SK-N-SH (cell line): ENCODE results near the gene AGRN. TPM values are rescaled to one million over a fixed set of nuclear protein-coding genes. Genes with fewer than 3 reads are reported as not detected.

Experiments
- CTCF ChIA-PET: fragments of 300-600, 350-600 bp; formaldehyde crosslinking; extraction: SDS; loops from one replicate; lab custom pipeline; 2021; lab: Yijun Ruan, JAX
- POLR2A ChIA-PET: fragments of 350-600 bp; sonication (Branson Sonifier 250); formaldehyde crosslinking; extraction: SDS; loops from one replicate; lab custom pipeline; 2020; ENCODE audit warnings: antibody characterized with exemption, inconsistent platforms; lab: Yijun Ruan, JAX
- DNase-seq: peaks from one replicate; pipeline ENCODE4 v3.0.0; 2012
- H2AFZ ChIP-seq: fragments of 200-600 bp; sonication (generic); 2 replicates; pipeline ENCODE4 v1.8.1; 2016; ENCODE audit warnings: antibody characterized with exemption, mild to moderate bottlenecking, low read depth
- H3F3A ChIP-seq: fragments of 200-600 bp; sonication (generic); replicated peaks from 2 replicates; pipeline ENCODE3; 2016; ENCODE audit warnings: antibody characterized with exemption, mild to moderate bottlenecking; ENCODE audit not compliant: insufficient read depth
- H3K27ac ChIP-seq, 2 experiments: fragments of 200-500 bp in 1 of 2; fragments of 200-600 bp in 1 of 2; sonication (Bioruptor generic) in 1 of 2; sonication (generic), shearing (Covaris generic) in 1 of 2; 2 replicates each; pipeline versions ENCODE4 v1.5.1 to v1.6.1; 2014 to 2016; ENCODE audit warnings: low read depth in 2 of 2, inconsistent platforms in 1 of 2, low read length in 1 of 2, mild to moderate bottlenecking in 1 of 2, mixed read lengths in 1 of 2
- H3K27me3 ChIP-seq: fragments of 200-600 bp; sonication (generic), shearing (Covaris generic); 2 replicates; pipeline ENCODE4 v1.6.1; 2016; ENCODE audit warnings: mixed run types; ENCODE audit not compliant: insufficient read depth
- H3K36me3 ChIP-seq, 2 experiments: fragments of 200-500 bp in 1 of 2; fragments of 200-600 bp in 1 of 2; sonication (Bioruptor generic) in 1 of 2; sonication (generic) in 1 of 2; replicated peaks in 1 of 2; 2 replicates each; pipeline versions ENCODE3 to v1.5.1; 2014 to 2016; ENCODE audit warnings: low read length in 1 of 2, mild to moderate bottlenecking in 1 of 2; ENCODE audit not compliant: insufficient read depth in 2 of 2, control insufficient read depth in 1 of 2
- H3K4me1 ChIP-seq, 2 experiments: fragments of 200-500 bp in 1 of 2; fragments of 200-600 bp in 1 of 2; sonication (Bioruptor generic) in 1 of 2; sonication (generic), shearing (Covaris generic) in 1 of 2; 2 replicates each; pipeline versions ENCODE4 v1.5.1 to v1.6.1; 2014 to 2016; ENCODE audit warnings: low read depth in 1 of 2, low read length in 1 of 2, mixed run types in 1 of 2; ENCODE audit not compliant: insufficient read depth in 2 of 2, control insufficient read depth in 1 of 2
- H3K4me2 ChIP-seq: fragments of 200-600 bp; sonication (generic), shearing (Covaris generic); 2 replicates; pipeline ENCODE4 v1.6.1; 2017; ENCODE audit warnings: mixed run types
- H3K4me3 ChIP-seq, 2 experiments: fragments of 200-500 bp in 1 of 2; fragments of 200-600 bp in 1 of 2; sonication (Bioruptor generic) in 1 of 2; sonication (generic), shearing (Covaris generic) in 1 of 2; 2 replicates each; pipeline versions ENCODE4 v1.5.1 to v1.8.1; 2014 to 2016; ENCODE audit warnings: low read depth in 2 of 2, inconsistent platforms in 1 of 2, low read length in 1 of 2, mild to moderate bottlenecking in 1 of 2, mixed read lengths in 1 of 2, moderate library complexity in 1 of 2
- H3K79me2 ChIP-seq: fragments of 200-600 bp; sonication (generic); 2 replicates; pipeline ENCODE4 v1.8.1; 2017; ENCODE audit warnings: mild to moderate bottlenecking; ENCODE audit not compliant: insufficient read depth
- H3K9ac ChIP-seq: fragments of 200-600 bp; sonication (generic); 2 replicates; pipeline ENCODE4 v1.6.1; 2017; ENCODE audit warnings: mixed run types
- H3K9me2 ChIP-seq: fragments of 200-600 bp; sonication (generic); 2 replicates; pipeline ENCODE4 v1.6.1; 2017; ENCODE audit warnings: mixed run types
- H3K9me3 ChIP-seq: fragments of 200-600 bp; sonication (generic); 2 replicates; pipeline ENCODE4 v1.6.1; 2017; ENCODE audit warnings: mixed run types, mild to moderate bottlenecking, moderate library complexity
- H4K20me1 ChIP-seq: fragments of 200-600 bp; sonication (generic); 2 replicates; pipeline ENCODE4 v1.6.1; 2017; ENCODE audit warnings: mild to moderate bottlenecking, mixed run types; ENCODE audit not compliant: insufficient read depth
- EP300 ChIP-seq, 2 experiments: IDR thresholded peaks; 2 replicates each; pipeline versions ENCODE4 v1.4.0 to v1.6.1; 2012; ENCODE audit warnings: borderline replicate concordance in 1 of 2, low read depth in 1 of 2, low read length in 1 of 2
- EZH2phosphoT487 ChIP-seq: fragments of 200-600 bp; sonication (generic); IDR thresholded peaks from 2 replicates; pipeline ENCODE4 v1.6.1; 2017; ENCODE audit warnings: low read depth, mixed run types, mild to moderate bottlenecking, antibody characterized with exemption, moderate library complexity, borderline replicate concordance
- FOSL2 ChIP-seq: IDR thresholded peaks from 2 replicates; pipeline ENCODE4 v1.4.0; 2012; ENCODE audit warnings: low read depth, mild to moderate bottlenecking, moderate library complexity, borderline replicate concordance
- FOXJ3 ChIP-seq: sonication (generic); formaldehyde crosslinking; IDR thresholded peaks from 2 replicates; pipeline ENCODE4 v1.5.1; 2020; ENCODE audit warnings: mild to moderate bottlenecking, missing genetic modification reagents
- MAX ChIP-seq: IDR thresholded peaks from 2 replicates; pipeline ENCODE4 v1.4.0; 2012; ENCODE audit warnings: low read depth
- MEF2A ChIP-seq: IDR thresholded peaks from 2 replicates; pipeline ENCODE4 v1.4.0; 2012; ENCODE audit warnings: low read depth, borderline replicate concordance
- MXI1 ChIP-seq: IDR thresholded peaks from 2 replicates; pipeline ENCODE4 v1.6.1; 2012; ENCODE audit warnings: mild to moderate bottlenecking, low read depth, low read length, improper control_type of control experiment
- PBX3 ChIP-seq: IDR thresholded peaks from 2 replicates; pipeline ENCODE4; 2012
- RAD21 ChIP-seq: IDR thresholded peaks from 2 replicates; pipeline ENCODE4 v1.6.1; 2012; ENCODE audit warnings: mild to moderate bottlenecking, low read length
- REST ChIP-seq: IDR thresholded peaks from 2 replicates; pipeline ENCODE4 v1.6.1; 2012; ENCODE audit warnings: mild to moderate bottlenecking, low read depth, low read length, moderate library complexity
- RFX5 ChIP-seq: IDR thresholded peaks from 2 replicates; pipeline ENCODE4 v1.6.1; 2012; ENCODE audit warnings: mild to moderate bottlenecking, improper control_type of control experiment, low read length
- TAF1 ChIP-seq: IDR thresholded peaks from 2 replicates; pipeline ENCODE4 v1.6.1; 2012; ENCODE audit warnings: low read depth, mild to moderate bottlenecking, low read length, moderate library complexity, borderline replicate concordance
- TCF12 ChIP-seq: IDR thresholded peaks from 2 replicates; pipeline ENCODE4 v1.4.0; 2012
- WGBS: methylation state at CpG from one replicate; pipeline ENCODE4 v1.1.6; 2017; ENCODE audit warnings: low lambda C conversion rate; 5-methylcytosine and 5-hydroxymethylcytosine counted together
- polyA plus RNA-seq, 3 experiments: library from polyadenylated mRNA; depleted of rRNA; stranded (reverse); fragments of >200 nt; gene quantifications; 2 replicates each; pipeline ENCODE4 v1.2.3, GENCODE V29; 2012
- TF ChIP-seq, protein P1 (sequence below): IDR thresholded peaks from 2 replicates; pipeline ENCODE4 v1.4.0; 2012; ENCODE audit warnings: low read depth, borderline replicate concordance

The AGRN gene
- polyA plus RNA-seq, 1 of the 3 experiments (the other 2 are of a cell fraction), result 31.6 TPM

GRCh38 chr1:1000357-1001056 is 19.4 kb upstream of the AGRN start (continued):
- TF ChIP-seq FOXJ3 (CRISPR knock-in tag), result no peak
- TF ChIP-seq, protein P1, sequence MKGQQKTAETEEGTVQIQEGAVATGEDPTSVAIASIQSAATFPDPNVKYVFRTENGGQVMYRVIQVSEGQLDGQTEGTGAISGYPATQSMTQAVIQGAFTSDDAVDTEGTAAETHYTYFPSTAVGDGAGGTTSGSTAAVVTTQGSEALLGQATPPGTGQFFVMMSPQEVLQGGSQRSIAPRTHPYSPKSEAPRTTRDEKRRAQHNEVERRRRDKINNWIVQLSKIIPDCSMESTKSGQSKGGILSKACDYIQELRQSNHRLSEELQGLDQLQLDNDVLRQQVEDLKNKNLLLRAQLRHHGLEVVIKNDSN, result peak; percentile 43; the same call in 1 of the 2 replicates
- no peak for TF ChIP-seq RFX5
- TF ChIP-seq MXI1, result no peak
- TF ChIP-seq FOSL2, result no peak
- no peak for TF ChIP-seq PBX3
- no peak for TF ChIP-seq TCF12
- no peak for TF ChIP-seq RAD21
- TF ChIP-seq MEF2A, result no peak

DNA sequence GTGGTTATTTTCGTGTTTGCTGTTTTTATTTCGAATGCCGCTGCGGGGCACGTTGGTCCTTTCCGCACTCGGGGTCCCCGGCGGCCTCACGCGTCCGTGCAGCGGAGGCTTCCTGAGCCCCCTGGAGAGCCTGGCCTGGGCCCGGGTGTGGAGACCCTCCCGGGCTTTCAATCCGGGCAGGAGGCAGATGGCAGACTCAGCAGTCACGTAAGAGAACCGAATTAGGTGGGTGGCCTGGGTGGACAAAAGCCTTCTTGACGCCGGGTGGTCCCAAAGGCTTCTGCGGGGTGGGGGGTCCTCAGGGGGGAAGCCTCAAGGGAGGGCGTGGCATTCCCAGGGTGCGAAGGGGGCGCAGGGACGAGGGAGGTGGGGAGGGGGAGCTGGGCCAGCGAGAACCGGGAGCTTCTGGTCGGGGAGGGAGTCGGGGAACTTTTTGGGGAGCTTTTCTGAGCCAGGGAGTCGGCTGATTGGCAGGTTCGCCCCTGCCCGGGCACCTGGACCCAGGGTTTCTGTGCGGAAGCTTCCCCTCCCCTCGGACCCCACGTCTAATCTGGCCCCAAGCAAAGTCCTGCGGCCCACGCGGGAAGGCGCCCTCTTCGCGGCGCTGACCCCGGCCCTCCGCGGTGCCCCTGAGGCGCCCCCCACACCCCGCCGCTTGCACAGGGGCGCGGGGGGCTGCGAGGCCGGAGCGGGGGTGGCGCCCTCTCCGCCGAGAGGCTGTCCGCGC is 18.7 kb upstream of the AGRN start:
- Histone ChIP-seq H3K4me3 (peak overlapping the region; percentile 27 to 32; a peak in 2 of 4 replicates), H3K27me3 (peaks cover 12% of the 10 kb centered on the region; the same call in 1 of the 2 replicates), H3K9me2 (no peaks in the 10 kb centered on the region), H3K4me1 (peaks cover 0 to 38% of the 10 kb centered on the region in 2 experiments; a peak in 1 of 4 replicates), H3K27ac (no peak overlapping the region), H3K79me2 (no peaks in the 10 kb centered on the region), H3K9me3 (no peaks in the 10 kb centered on the region), H3K9ac (peak overlapping the region; percentile 28; the same call in 1 of the 2 replicates), H3K4me2 (peak overlapping the region; percentile 78; the same call in 1 of the 2 replicates), H3K36me3 (no peaks in the 10 kb centered on the region), H2AFZ (peak overlapping the region; percentile 46; the same call in 1 of the 2 replicates), H4K20me1 (no peaks in the 10 kb centered on the region), H3F3A (no peaks in the 10 kb centered on the region)
- 3% methylated on average over 27 of the region's 58 CpGs for WGBS
- TF ChIP-seq TCF12 (no peak), EP300 (IDR thresholded peaks at IDR 0.05; ENCODE audit: borderline replicate concordance in 1 of 2, low read depth in 1 of 2, low read length in 1 of 2) (no peak), MAX (no peak), TAF1 (no peak), REST (no peak), EZH2phosphoT487 (no peak)
- POLR2A ChIA-PET, result no interaction called here
- CTCF ChIA-PET, result interaction anchor here (0.8 to 13.2 kb wide), 20 partner anchors 9 to 291 kb away, joined by 3 to 246 read pairs (median 8); partner anchors contain the start of genes AGRN, ISG15 and PERM1
- DNase-seq, result peak; percentile 46
